ENCODE results near the gene CTIF. TPM values are rescaled to one million over a fixed set of nuclear protein-coding genes. Genes with fewer than 3 reads are reported as not detected.
A peak's percentile ranks its signal among the peaks of the same experiment; 100 is the strongest.

The CTIF gene
- total and polyA plus RNA-seq, 5 donors: 41.0 to 78.2 (median 48.5) TPM

DNA sequence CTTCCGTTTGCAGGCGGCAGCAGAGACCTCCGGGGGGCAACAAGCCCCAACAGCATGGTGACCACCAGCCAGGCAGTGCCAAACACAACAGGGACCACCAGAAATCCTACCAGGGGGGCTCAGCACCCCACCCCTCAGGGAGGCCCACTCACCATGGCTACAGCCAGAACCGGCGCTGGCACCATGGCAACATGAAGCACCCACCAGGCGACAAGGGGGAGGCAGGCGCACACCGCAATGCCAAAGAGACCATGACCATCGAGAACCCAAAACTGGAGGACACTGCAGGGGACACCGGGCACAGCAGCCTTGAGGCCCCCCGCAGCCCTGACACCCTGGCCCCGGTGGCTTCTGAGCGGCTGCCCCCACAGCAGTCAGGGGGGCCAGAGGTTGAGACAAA, 219.1 kb downstream of the CTIF start:
- no peak overlapping the region for H3K27ac ChIP-seq (ENCODE audit: low read length)
- peaks cover 22% of the 10 kb centered on the region for H3K4me1 ChIP-seq (ENCODE audit: control insufficient read depth, insufficient read depth, low read length)
- H3K27me3 ChIP-seq (ENCODE audit: control insufficient read depth, insufficient read depth): no peaks in the 10 kb centered on the region
- DNase-seq (peak in 1 of 3 donors; percentile 32), ATAC-seq (no peak)
- H3K4me3 ChIP-seq (ENCODE audit: low read length): no peak overlapping the region
- 94% methylated on average over 13 of the region's 13 CpGs for WGBS
- H3K9me3 ChIP-seq (ENCODE audit: control insufficient read depth, low read length): no peaks in the 10 kb centered on the region
- intact Hi-C loops (cut with DNase I): no loop called here

DNA sequence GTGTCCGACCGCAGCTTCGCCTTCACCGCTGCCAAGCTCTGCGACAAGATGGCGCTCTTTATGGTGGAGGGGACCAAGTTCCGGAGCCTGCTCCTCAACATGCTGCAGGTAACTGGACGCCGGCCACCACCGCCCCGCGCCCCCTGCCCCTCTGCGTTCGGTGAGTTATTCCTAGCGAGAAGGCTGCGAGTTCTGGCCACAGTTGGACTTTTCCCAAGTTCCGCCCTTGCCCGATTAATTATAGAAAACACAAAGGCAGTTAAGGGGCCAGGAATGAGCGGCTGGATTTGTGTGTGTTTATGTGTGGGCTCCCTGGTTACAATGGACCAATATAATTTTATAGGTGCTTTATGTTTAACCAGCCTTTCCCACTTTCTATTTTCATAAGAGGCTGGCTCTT, 222.8 kb downstream of the CTIF start:
- peak in 1 of 3 donors; percentile 60 for DNase-seq
- WGBS: 81% methylated on average over 19 of the region's 19 CpGs
- H3K4me1 ChIP-seq (ENCODE audit: control insufficient read depth, insufficient read depth, low read length): peaks cover 18% of the 10 kb centered on the region

DNA sequence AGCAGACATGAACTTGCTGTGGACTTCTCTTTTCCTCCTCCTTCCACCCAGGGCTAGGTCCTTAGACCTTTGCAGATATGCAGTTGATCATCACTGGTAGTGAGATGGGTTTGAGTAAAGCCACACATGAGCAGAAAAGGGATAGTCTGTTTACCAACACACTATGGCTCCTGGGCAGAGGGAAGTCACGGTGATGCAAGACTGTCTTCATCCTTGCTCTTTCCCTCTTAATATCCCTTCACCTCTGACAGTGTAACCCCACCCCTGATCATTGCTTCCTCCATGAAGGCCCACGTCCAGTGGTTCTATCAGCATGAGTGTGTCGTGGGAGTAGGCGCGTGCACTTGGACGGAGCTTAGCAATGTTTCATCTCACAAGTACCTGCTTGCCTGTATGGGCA, 223.2 kb downstream of the CTIF start:
- H3K4me1 ChIP-seq (ENCODE audit: control insufficient read depth, insufficient read depth, low read length): peaks cover 21% of the 10 kb centered on the region
- ATAC-seq: no peak
- H3K4me3 ChIP-seq (ENCODE audit: low read length): no peak overlapping the region
- intact Hi-C loops (cut with DNase I): no loop called here
- no peaks in the 10 kb centered on the region for H3K9me3 ChIP-seq (ENCODE audit: control insufficient read depth, low read length)
- H3K27me3 ChIP-seq (ENCODE audit: control insufficient read depth, insufficient read depth): no peaks in the 10 kb centered on the region
- peak overlapping the region; percentile 39 for H3K27ac ChIP-seq (ENCODE audit: low read length)
- 88% methylated on average over 6 of the region's 6 CpGs for WGBS
- DNase-seq: peak in 1 of 3 donors; percentile 17

More for the DNA sequence above, 222.8 kb downstream of the CTIF start:
- no peaks in the 10 kb centered on the region for H3K9me3 ChIP-seq (ENCODE audit: control insufficient read depth, low read length)
- no peak overlapping the region for H3K27ac ChIP-seq (ENCODE audit: low read length)
- intact Hi-C loops (cut with DNase I): no loop called here
- H3K4me3 ChIP-seq (ENCODE audit: low read length): no peak overlapping the region
- H3K27me3 ChIP-seq (ENCODE audit: control insufficient read depth, insufficient read depth): no peaks in the 10 kb centered on the region
- peak in 1 of 2 donors; percentile 4 for ATAC-seq

DNA sequence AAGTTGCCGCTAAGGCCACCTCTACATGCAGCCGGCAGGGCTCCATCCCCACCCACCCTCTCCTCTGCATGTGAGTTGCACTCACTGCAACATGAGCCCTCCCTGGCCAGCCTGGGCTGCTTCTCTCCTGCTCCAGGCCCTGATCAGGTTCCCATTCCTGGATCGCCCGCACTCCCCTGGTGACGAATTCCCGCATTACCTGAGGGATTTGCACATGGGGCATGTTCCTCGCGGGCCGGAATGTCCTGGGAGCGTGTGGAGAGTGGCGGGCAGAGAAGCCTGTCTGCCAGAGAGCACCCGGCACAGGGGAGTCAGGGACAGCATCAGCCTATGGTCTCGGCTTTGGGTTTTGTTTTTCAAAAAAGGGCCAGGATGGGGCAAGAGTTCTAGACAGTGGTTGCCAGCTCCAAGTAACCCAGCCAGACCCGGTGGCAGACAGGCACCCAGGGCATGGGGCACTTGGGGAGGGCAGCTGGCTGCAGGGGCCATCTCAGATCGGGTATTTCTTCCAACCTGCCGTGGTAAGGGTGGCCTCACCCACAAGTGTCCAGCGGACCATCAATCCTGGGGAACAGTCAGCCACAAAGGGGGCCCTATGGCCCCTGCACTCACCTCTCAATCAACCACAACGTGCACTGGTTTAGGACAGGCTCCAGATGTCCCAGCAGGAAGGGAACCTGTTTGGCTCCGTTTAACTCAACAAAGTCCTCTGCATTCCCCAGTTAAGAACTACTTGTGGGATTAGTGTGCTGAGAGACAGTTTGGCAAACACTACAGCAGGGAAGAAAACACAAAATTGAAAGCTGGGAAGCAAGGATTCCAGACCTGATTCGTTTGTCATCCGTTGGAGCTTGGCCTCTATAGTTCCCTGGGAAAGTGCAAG, 224.2 kb downstream of the CTIF start:
- ATAC-seq (no peak), DNase-seq (peak in 1 of 3 donors; percentile 50)
- 77% methylated on average over 21 of the region's 21 CpGs for WGBS
- no peaks in the 10 kb centered on the region for H3K9me3 ChIP-seq (ENCODE audit: control insufficient read depth, low read length)
- H3K4me3 ChIP-seq (ENCODE audit: low read length): no peak overlapping the region
- intact Hi-C loops (cut with DNase I): no loop called here
- H3K27me3 ChIP-seq (ENCODE audit: control insufficient read depth, insufficient read depth): no peaks in the 10 kb centered on the region
- peak overlapping the region; percentile 59 for H3K27ac ChIP-seq (ENCODE audit: low read length)
- peaks cover 21% of the 10 kb centered on the region for H3K4me1 ChIP-seq (ENCODE audit: control insufficient read depth, insufficient read depth, low read length)

DNA sequence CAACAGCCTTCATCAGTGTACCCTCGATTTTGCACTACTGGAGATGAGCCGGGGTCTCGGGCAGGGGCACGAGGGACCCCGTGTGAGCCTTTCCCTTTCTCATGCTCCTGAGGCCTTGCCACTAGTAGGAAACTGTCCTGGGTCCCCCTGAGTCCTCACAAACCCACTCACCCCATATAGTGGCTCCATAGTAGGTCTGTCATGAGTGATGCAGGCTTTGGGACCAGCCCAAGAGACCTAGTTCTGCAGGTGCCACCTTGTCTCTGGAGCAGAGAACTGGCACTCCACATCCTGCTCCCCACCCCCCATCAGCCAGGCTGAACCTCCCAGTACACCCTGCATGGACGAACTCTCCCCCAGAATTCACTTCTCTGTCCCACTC, 224.9 kb downstream of the CTIF start:
- no peaks in the 10 kb centered on the region for H3K9me3 ChIP-seq (ENCODE audit: control insufficient read depth, low read length)
- 86% methylated on average over 6 of the region's 6 CpGs for WGBS
- peak overlapping the region; percentile 49 for H3K27ac ChIP-seq (ENCODE audit: low read length)
- peak in 1 of 3 donors; percentile 25 for DNase-seq
- no peak overlapping the region for H3K4me3 ChIP-seq (ENCODE audit: low read length)
- H3K4me1 ChIP-seq (ENCODE audit: control insufficient read depth, insufficient read depth, low read length): peaks cover 25% of the 10 kb centered on the region
- no peaks in the 10 kb centered on the region for H3K27me3 ChIP-seq (ENCODE audit: control insufficient read depth, insufficient read depth)
- no peak for ATAC-seq
- intact Hi-C loops (cut with DNase I): no loop called here

DNA sequence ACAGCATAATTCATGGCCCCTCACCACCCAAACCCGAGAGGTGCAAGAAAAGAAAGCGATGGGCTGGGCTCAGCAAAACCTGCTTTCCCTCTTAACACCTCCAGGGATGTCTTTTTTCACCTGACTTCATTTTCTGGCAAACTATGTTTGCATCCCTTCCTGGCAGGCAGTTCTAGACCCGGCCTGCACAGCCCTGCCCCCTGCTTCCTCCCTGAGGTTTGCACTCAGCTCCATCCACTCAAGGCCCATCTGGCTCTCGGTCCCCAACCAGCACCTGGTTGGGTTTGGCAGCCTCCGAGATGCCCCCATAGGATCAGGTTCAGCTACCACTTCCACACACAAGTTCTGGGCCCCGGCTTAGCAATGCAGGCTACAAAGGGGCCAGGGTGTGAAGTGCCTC, 226.2 kb downstream of the CTIF start:
- H3K27me3 ChIP-seq (ENCODE audit: control insufficient read depth, insufficient read depth): no peaks in the 10 kb centered on the region
- DNase-seq: peak in 1 of 3 donors; percentile 32
- H3K4me1 ChIP-seq (ENCODE audit: control insufficient read depth, insufficient read depth, low read length): peaks cover 28% of the 10 kb centered on the region
- no peak overlapping the region for H3K4me3 ChIP-seq (ENCODE audit: low read length)
- intact Hi-C loops (cut with DNase I): no loop called here
- H3K9me3 ChIP-seq (ENCODE audit: control insufficient read depth, low read length): no peaks in the 10 kb centered on the region
- ATAC-seq: no peak
- WGBS: 71% methylated on average over 6 of the region's 6 CpGs
- H3K27ac ChIP-seq (ENCODE audit: low read length): no peak overlapping the region

DNA sequence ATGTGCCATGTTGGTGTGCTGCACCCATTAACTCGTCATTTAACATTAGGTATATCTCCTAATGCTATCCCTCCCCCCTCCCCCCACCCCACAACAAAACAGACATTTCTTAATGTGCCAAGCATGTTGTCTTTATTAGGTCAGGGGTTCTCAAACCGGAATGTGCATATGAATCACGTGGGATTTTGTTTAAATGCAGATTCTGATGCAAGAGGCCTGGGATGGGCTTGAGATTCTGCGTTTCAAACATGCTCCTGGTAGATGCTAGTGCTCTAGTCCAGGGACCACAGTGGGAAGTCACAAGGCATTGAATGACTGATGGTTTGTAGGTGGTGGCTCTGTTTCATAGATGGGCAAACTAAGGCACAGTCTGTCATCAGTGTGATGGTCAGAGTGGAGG, 227.2 kb downstream of the CTIF start:
- ATAC-seq: no peak
- DNase-seq: no peak

DNA sequence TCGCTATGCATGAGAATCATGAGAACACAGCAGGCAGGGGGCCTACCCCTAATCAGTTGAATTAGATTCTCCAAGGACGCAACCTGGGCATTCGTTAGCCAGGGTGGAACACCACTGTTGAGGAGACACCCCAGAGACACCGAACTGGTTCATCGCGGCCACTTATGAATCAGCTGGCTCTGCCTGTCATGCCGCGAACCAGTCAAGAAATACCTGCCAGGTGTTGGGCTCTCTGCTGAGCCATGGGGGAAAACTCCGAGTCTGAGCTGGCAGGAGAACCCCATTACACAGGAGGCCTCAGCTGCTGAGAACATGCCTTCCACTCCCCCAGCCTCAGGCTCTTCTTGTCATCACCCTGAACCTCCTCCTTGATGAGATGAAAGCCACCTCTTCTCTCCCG, 227.7 kb downstream of the CTIF start:
- Histone ChIP-seq H3K9me3 (ENCODE audit: control insufficient read depth, low read length) (no peaks in the 10 kb centered on the region), H3K27me3 (ENCODE audit: control insufficient read depth, insufficient read depth) (no peaks in the 10 kb centered on the region), H3K27ac (ENCODE audit: low read length) (peak overlapping the region; percentile 85), H3K4me1 (ENCODE audit: control insufficient read depth, insufficient read depth, low read length) (peaks cover 25% of the 10 kb centered on the region), H3K4me3 (ENCODE audit: low read length) (no peak overlapping the region)
- no peak for ATAC-seq
- 82% methylated on average over 10 of the region's 10 CpGs for WGBS
- intact Hi-C loops (cut with DNase I): no loop called here
- DNase-seq: peak in 2 of 3 donors; percentile 16 to 32

More for the DNA sequence above, 227.2 kb downstream of the CTIF start:
- no peaks in the 10 kb centered on the region for H3K9me3 ChIP-seq (ENCODE audit: control insufficient read depth, low read length)
- intact Hi-C loops (cut with DNase I): no loop called here
- H3K27me3 ChIP-seq (ENCODE audit: control insufficient read depth, insufficient read depth): no peaks in the 10 kb centered on the region
- H3K27ac ChIP-seq (ENCODE audit: low read length): peak overlapping the region; percentile 85
- H3K4me3 ChIP-seq (ENCODE audit: low read length): no peak overlapping the region
- H3K4me1 ChIP-seq (ENCODE audit: control insufficient read depth, insufficient read depth, low read length): peaks cover 28% of the 10 kb centered on the region
- WGBS: 68% methylated on average over 4 of the region's 4 CpGs

DNA sequence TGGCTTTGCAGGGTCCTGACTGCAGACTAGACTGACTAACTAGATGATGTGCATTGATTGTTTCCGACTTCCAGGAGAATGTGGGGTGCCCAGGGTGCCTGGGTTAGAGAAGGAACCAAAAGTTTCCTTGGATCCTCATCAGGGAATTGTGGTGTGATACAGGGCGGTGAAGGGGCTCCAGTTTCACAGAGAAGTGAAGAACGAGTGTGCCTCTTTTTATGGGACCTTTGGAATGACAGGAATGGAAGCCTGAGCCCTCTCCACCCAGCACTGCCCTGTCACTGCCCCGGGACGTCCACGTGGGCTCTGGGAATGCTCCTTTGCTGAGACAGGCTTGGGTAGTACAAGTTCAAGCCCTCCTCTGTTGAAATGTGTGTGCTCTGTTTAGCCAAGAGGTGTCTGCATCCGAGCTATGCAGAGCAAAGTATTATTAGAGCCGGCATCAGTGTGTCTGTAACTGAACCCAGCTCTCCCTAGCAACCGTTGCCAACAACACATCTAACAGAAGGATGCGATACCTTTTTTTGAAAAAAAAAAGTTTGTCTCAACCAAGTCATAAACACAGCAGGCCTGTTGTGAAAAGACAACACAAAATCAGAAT, 228.4 kb downstream of the CTIF start:
- WGBS: 42% methylated on average over 10 of the region's 10 CpGs
- Histone ChIP-seq H3K4me1 (ENCODE audit: control insufficient read depth, insufficient read depth, low read length) (peaks cover 24% of the 10 kb centered on the region), H3K27ac (ENCODE audit: low read length) (peak overlapping the region; percentile 85), H3K9me3 (ENCODE audit: control insufficient read depth, low read length) (no peaks in the 10 kb centered on the region), H3K4me3 (ENCODE audit: low read length) (no peak overlapping the region), H3K27me3 (ENCODE audit: control insufficient read depth, insufficient read depth) (no peaks in the 10 kb centered on the region)
- intact Hi-C loops (cut with DNase I): no loop called here
- ATAC-seq (peak; percentile 84 to 85), DNase-seq (peak in 2 of 3 donors; percentile 49 to 58)

DNA sequence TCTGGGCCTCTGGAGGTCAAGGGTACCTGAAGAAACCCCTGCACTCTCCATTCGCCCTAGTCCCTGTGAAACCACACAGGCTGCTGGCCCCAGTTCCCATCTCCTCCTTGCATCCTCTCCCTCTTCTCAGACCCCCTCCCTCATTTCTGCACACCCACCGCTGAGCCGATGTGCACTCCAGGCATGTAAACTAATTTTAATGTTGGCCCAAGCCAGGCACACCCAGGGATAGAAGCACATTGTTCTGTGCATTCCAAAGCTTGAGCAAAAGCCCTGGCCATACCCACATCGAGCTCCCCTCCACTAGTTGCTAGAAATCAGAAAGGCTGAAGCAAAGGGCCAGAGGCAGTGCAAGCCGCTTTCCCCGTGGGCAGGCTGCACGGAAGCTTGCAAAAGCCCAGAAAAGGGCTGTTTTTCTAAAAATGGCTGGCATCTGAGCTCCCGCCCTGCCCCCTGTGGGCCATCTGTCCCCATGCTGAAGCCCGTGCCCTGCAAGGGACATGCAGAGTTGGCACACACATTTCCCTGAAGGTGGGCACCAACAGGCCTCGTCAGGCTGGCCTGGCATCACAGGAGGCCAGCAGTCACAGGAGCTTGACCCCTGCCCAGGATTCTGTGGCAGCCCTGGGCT, 230.3 kb downstream of the CTIF start:
- no peak for ATAC-seq
- peaks cover 25% of the 10 kb centered on the region for H3K4me1 ChIP-seq (ENCODE audit: control insufficient read depth, insufficient read depth, low read length)
- no peaks in the 10 kb centered on the region for H3K9me3 ChIP-seq (ENCODE audit: control insufficient read depth, low read length)
- WGBS: 78% methylated on average over 10 of the region's 10 CpGs
- peak overlapping the region; percentile 90 for H3K27ac ChIP-seq (ENCODE audit: low read length)
- intact Hi-C loops (cut with DNase I): no loop called here
- no peak overlapping the region for H3K4me3 ChIP-seq (ENCODE audit: low read length)
- H3K27me3 ChIP-seq (ENCODE audit: control insufficient read depth, insufficient read depth): no peaks in the 10 kb centered on the region
- peak in 1 of 3 donors; percentile 45 for DNase-seq

DNA sequence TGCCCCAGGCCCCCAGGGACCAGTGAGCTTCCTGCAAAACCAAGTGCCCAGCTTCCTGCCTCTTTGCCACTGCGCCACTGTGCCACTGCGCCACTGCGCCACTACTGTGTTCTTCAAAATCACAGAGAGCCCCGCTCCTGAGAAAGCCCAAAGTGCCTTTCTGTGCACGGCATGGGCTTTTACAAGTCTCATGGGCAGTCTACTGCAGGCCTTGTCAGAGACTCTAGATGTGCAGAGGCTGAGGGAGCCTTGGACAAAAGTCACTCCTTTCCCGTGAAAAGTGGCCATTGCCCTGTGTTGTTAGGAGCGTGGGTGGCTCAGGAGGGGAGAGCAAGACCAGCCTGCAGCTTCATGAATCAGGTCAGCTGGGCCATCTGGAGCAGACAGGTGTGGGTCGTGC, 231.4 kb downstream of the CTIF start:
- Histone ChIP-seq H3K4me1 (ENCODE audit: control insufficient read depth, insufficient read depth, low read length) (peaks cover 22% of the 10 kb centered on the region), H3K27ac (ENCODE audit: low read length) (peak overlapping the region; percentile 90), H3K4me3 (ENCODE audit: low read length) (no peak overlapping the region), H3K27me3 (ENCODE audit: control insufficient read depth, insufficient read depth) (no peaks in the 10 kb centered on the region), H3K9me3 (ENCODE audit: control insufficient read depth, low read length) (no peaks in the 10 kb centered on the region)
- ATAC-seq (no peak), DNase-seq (peak in 1 of 3 donors; percentile 28)
- intact Hi-C loops (cut with DNase I): loop anchor here in 3 of 4 donors (10.0 kb wide), 3 partner anchors 55 to 85 kb away; no protein-coding TSS in a partner anchor
- WGBS: 90% methylated on average over 8 of the region's 8 CpGs
